BJ (cell line): Measurements from ENCODE around the gene LZTS2. TPM values are rescaled to one million over a fixed set of nuclear protein-coding genes. Genes with fewer than 3 reads are reported as not detected.

ENCODE experiments used
- CTCF ChIA-PET: fragments of 350-600 bp; formaldehyde crosslinking; extraction: SDS; loops from one replicate; lab custom pipeline; 2021; ENCODE audit warnings: antibody characterized with exemption, inconsistent platforms; lab: Yijun Ruan, JAX
- POLR2A ChIA-PET: fragments of 300-600 bp; sonication (Branson Sonifier 250); formaldehyde crosslinking; extraction: SDS; loops from one replicate; lab custom pipeline; 2021; ENCODE audit warnings: antibody characterized with exemption; lab: Charles Lee
- DNase-seq: peaks from one replicate; pipeline ENCODE4 v3.0.0-alpha.2; 2011; ENCODE audit warnings: low read depth
- H3K27me3 ChIP-seq: 2 replicates; pipeline ENCODE4 v1.6.0; 2011; ENCODE audit warnings: low read length; ENCODE audit not compliant: control insufficient read depth, insufficient read depth
- H3K36me3 ChIP-seq: 2 replicates; pipeline ENCODE4 v1.5.1; 2011; ENCODE audit warnings: low read length; ENCODE audit not compliant: control insufficient read depth, insufficient read depth
- H3K4me3 ChIP-seq: 2 replicates; pipeline ENCODE4 v1.5.1; 2011; ENCODE audit warnings: low read depth, mild to moderate bottlenecking, control low read depth, low read length
- polyA plus RNA-seq: library from polyadenylated mRNA; depleted of rRNA; stranded (reverse); fragments of >200 nt; gene quantifications from 2 replicates; pipeline ENCODE4 v1.2.3, GENCODE V29; 2011
- TF ChIP-seq, protein P1 (sequence below): IDR thresholded peaks from 2 replicates; pipeline ENCODE4 v1.5.1; 2011; ENCODE audit warnings: low read depth, mild to moderate bottlenecking, control low read depth, inconsistent platforms, low read length, moderate library complexity; ENCODE audit not compliant: insufficient read depth

The LZTS2 gene
- polyA plus RNA-seq, 1 experiment = 81.5 TPM

DNA sequence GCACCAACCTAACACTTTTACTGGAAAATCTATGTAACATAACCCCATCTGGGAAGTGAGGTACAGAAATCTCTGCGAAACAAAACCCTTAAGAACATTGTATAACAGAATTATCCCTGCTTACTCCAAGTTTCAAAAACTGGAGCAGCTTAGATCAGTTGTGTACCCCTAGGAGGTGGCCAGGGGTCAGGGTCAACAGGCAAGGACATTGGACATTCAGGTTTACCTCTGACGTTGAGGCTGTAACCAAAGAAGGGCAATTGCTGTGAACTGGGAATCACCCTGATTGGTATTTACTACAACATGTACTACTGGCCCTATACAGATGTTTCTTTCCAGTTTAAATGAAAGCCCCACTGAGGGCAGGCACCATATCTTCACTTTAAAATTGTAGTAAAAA is 44.5 kb downstream of the LZTS2 start:
- ChIA-PET POLR2A (interaction anchor here (0.6 to 1.0 kb wide), 2 partner anchors 12 to 98 kb away, joined by 3 read pairs; no protein-coding TSS in a partner anchor), CTCF (interaction anchor here (1.3 to 27.0 kb wide), 8 partner anchors 13 to 98 kb away, joined by 3 to 676 read pairs (median 10); partner anchors contain the start of genes KAZALD1, PDZD7 and SFXN3)
- Histone ChIP-seq H3K27me3 (peaks cover 9% of the 10 kb centered on the region), H3K36me3 (peaks cover 9% of the 10 kb centered on the region), H3K4me3 (no peak overlapping the region)
- TF ChIP-seq, protein P1, sequence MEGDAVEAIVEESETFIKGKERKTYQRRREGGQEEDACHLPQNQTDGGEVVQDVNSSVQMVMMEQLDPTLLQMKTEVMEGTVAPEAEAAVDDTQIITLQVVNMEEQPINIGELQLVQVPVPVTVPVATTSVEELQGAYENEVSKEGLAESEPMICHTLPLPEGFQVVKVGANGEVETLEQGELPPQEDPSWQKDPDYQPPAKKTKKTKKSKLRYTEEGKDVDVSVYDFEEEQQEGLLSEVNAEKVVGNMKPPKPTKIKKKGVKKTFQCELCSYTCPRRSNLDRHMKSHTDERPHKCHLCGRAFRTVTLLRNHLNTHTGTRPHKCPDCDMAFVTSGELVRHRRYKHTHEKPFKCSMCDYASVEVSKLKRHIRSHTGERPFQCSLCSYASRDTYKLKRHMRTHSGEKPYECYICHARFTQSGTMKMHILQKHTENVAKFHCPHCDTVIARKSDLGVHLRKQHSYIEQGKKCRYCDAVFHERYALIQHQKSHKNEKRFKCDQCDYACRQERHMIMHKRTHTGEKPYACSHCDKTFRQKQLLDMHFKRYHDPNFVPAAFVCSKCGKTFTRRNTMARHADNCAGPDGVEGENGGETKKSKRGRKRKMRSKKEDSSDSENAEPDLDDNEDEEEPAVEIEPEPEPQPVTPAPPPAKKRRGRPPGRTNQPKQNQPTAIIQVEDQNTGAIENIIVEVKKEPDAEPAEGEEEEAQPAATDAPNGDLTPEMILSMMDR = no peak
- DNase-seq = no peak

DNA sequence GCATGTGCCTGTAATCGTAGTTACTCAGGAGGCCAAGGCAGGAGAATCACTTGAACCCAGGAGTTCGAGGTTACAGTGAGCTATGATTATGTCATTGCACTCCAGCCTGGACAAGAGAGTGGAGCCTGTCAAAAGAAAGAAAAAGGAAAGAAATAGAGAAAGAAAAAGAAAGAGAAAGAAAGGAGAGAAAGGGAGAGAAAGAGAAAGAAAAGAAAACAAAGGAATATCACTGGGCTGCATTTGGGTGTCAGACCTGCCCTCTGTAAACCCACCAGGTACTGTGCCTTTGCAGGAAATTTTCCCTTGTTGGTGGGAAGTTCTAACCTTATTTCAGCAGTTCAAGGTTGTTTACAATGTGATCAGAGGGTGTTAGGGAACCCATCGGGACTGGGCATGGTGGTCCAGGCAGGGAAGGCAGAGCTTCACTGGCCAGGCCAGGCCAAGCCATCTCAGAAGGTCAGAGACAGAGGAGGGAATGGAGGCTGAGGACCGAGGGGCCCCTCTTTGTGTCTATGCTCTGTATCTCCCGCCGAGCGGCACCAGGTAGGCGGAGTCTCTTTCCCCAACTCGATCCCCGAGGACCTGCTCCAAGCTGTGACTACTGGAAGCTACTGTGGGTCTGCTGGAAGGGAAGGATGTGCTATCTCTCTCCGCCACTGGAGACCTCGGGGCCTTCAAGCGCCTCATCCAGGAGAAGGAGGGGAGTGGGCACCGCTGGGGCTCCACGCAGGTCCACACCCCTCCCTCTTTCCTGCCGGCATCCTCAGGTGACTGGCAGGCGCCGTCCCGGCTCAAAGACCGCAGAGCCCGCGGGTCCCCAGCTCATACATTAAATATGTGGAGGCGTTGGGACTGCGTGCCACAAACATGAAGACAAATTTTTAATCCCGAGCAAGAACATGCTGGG is 47.0 kb downstream of the LZTS2 start:
- TF ChIP-seq, protein P1 = no peak
- no peaks in the 10 kb centered on the region for H3K36me3 ChIP-seq
- H3K27me3 ChIP-seq = peaks cover 12% of the 10 kb centered on the region
- CTCF ChIA-PET = interaction anchor here (0.6 to 27.0 kb wide), 10 partner anchors 10 to 556 kb away, joined by 3 to 676 read pairs (median 4); partner anchors contain the start of gene KAZALD1
- H3K4me3 ChIP-seq = no peak overlapping the region
- POLR2A ChIA-PET = no interaction called here
- DNase-seq = no peak

DNA sequence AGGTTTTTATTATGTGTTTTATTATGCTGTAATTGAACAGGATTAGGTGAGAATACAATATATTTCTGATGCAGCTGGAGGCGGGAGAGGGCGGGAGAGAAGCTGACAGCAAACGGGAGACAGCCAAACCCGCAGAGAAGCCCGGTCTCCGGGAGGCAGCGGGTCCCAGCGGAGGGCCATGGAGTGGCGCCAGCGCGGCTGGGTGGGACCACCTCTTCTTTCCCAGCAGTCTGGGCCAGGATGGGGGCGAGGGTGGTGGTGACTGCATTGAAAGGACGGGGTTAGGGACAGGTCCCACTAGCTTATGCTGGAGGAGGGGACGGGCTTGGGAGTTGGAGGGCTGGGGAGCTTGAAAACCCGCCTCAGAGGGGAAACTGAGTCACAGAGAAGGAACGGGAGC is 47.7 kb downstream of the LZTS2 start:
- DNase-seq = no peak
- Histone ChIP-seq H3K27me3 (peaks cover 12% of the 10 kb centered on the region), H3K4me3 (no peak overlapping the region), H3K36me3 (no peaks in the 10 kb centered on the region)
- POLR2A ChIA-PET = no interaction called here
- TF ChIP-seq, protein P1 = no peak
- CTCF ChIA-PET = interaction anchor here (0.6 to 27.0 kb wide), 9 partner anchors 13 to 556 kb away, joined by 3 to 676 read pairs (median 4); partner anchors contain the start of gene KAZALD1

DNA sequence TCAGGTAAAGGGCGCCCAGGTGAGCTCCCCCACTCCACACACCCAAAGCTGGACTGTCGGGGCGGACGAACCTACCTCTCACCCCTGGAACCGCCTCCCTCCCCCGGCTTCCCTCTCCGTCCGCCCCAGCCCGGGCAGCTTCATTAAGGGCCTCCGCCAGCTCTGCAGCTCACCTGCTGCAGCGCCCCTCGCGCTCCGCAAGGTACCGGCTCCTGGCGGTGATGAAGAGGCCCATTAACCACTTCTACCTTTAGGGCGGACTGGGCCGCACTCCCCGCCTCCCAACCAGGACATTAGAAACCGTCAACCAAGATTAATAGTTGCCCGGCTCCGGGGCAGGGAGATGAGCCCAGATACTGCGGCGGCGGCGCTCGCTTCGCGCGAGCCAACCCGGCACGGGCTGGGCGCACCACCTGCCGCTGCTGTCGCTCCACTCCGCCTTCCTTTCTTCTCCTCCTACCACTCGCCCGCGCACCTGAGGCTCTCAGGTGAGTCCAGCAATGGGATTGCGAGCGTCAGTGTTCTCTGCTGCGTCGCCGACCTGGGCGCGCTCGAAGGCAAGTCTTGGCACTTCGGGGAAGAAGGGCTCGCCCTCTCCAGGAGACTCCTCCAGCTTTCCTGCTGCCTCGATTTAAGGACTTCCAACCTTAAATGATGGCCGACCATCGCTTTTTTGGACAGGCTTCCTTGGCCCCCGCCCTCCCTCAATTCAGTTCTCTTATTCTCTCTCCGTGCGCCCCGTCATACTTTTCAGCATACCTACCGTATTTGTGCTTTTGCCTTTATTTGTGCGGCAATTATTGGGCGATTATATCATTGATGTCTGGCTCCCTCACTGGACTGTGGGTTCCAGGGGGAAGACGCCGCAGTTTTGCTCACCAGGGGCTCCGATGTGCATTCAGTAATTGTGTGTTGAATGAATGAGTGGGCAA is 48.6 kb downstream of the LZTS2 start:
- DNase-seq = no peak
- TF ChIP-seq, protein P1 = no peak
- Histone ChIP-seq H3K4me3 (no peak overlapping the region), H3K36me3 (no peaks in the 10 kb centered on the region), H3K27me3 (peaks cover 12% of the 10 kb centered on the region)
- POLR2A ChIA-PET = no interaction called here
- CTCF ChIA-PET = interaction anchor here (0.6 to 27.0 kb wide), 3 partner anchors 14 to 108 kb away, joined by 3 to 676 read pairs (median 5); partner anchors contain the start of gene KAZALD1
